OCI-LY3 (cell line): ENCODE results near the gene SETBP1.

ENCODE experiments used
- H2AFZ ChIP-seq: fragments of 200-600, 300-600 bp; shearing (Covaris generic); 2 replicates; pipeline ENCODE4 v1.6.0; 2014; ENCODE audit warnings: antibody characterized with exemption, low read depth, low read length
- H3K27ac ChIP-seq: fragments of 200-600, 300-600 bp; sonication (generic); 2 replicates; pipeline ENCODE4 v1.5.1; 2014; ENCODE audit warnings: mild to moderate bottlenecking, low read length, moderate library complexity, mixed read lengths
- H3K27me3 ChIP-seq: fragments of 200-600, 300-600 bp; sonication (generic); 2 replicates; pipeline ENCODE4 v1.6.1; 2014; ENCODE audit warnings: low read depth, low read length, mixed read lengths
- H3K36me3 ChIP-seq: fragments of 200-600, 300-600 bp; sonication (generic); replicated peaks from 2 replicates; pipeline ENCODE3; 2014; ENCODE audit warnings: low read depth, low read length, mixed read lengths
- H3K4me1 ChIP-seq: fragments of 300-600, 200-600 bp; sonication (generic); 2 replicates; pipeline ENCODE4 v1.6.1; 2014; ENCODE audit warnings: low read length, mixed read lengths
- H3K4me2 ChIP-seq: fragments of 200-600, 300-600 bp; sonication (generic); 2 replicates; pipeline ENCODE4 v1.6.1; 2014; ENCODE audit warnings: low read length, mixed read lengths
- H3K4me3 ChIP-seq: fragments of 300-600, 200-600 bp; sonication (generic); 2 replicates; pipeline ENCODE4 v1.5.1; 2014; ENCODE audit warnings: antibody characterized with exemption, mild to moderate bottlenecking, low read length, moderate library complexity
- H3K79me2 ChIP-seq: fragments of 300-600, 200-600 bp; shearing (Covaris generic); 2 replicates; pipeline ENCODE4 v1.6.1; 2014; ENCODE audit warnings: mild to moderate bottlenecking, low read length, mixed read lengths
- H3K9ac ChIP-seq: fragments of 300-600, 200-600 bp; shearing (Covaris generic); 2 replicates; pipeline ENCODE4 v1.6.0; 2014; ENCODE audit warnings: mild to moderate bottlenecking, low read length, moderate library complexity
- H3K9me3 ChIP-seq: fragments of 200-600, 300-600 bp; shearing (Covaris generic); 2 replicates; pipeline ENCODE4 v1.6.1; 2014; ENCODE audit warnings: low read length, mixed read lengths; ENCODE audit not compliant: insufficient read depth
- H4K20me1 ChIP-seq: fragments of 200-600, 300-600 bp; sonication (generic); 2 replicates; pipeline ENCODE4 v1.6.1; 2016; ENCODE audit warnings: low read length, mixed read lengths; ENCODE audit not compliant: insufficient read depth
- EZH2phosphoT487 ChIP-seq: fragments of 200-600 bp; shearing (Covaris generic); IDR thresholded peaks from 2 replicates; pipeline ENCODE4 v1.6.1; 2018; ENCODE audit warnings: antibody characterized with exemption, mixed run types, low read depth
- TF ChIP-seq, protein P1 (sequence below): fragments of 200-600, 300-600 bp; sonication (generic); IDR thresholded peaks from 2 replicates; pipeline ENCODE4 v1.5.1; 2014; ENCODE audit warnings: antibody characterized with exemption, low read length, low read depth

SETBP1 gene

DNA sequence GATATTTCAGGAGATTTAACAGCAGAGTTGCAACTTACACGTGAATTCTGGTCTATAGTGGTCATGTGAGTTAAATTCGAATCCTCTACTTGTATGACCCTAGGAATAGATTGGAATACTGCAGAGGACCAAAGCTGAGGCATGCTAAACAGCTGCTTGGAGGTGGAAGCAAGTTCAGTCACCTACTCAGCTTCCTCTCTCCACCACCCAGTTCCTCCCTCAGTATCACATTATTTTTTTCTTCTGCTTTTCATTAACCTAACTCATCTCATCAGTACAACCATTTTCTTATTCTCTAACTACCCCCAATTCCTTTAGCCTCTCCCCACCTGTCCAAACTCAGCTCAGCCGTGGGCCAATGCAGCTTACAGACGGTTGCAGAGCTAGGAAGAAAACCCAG is 385.5 kb downstream of the SETBP1 start:
- Histone ChIP-seq H3K27ac (no peak overlapping the region), H3K79me2 (no peaks in the 10 kb centered on the region), H3K4me2 (peak overlapping the region; percentile 11), H3K9me3 (no peaks in the 10 kb centered on the region), H3K4me1 (peaks cover 16% of the 10 kb centered on the region), H3K4me3 (no peak overlapping the region), H4K20me1 (no peaks in the 10 kb centered on the region), H2AFZ (no peak overlapping the region), H3K36me3 (peaks cover 7% of the 10 kb centered on the region), H3K27me3 (no peaks in the 10 kb centered on the region), H3K9ac (no peak overlapping the region)
- no peak for TF ChIP-seq EZH2phosphoT487
- TF ChIP-seq, protein P1, sequence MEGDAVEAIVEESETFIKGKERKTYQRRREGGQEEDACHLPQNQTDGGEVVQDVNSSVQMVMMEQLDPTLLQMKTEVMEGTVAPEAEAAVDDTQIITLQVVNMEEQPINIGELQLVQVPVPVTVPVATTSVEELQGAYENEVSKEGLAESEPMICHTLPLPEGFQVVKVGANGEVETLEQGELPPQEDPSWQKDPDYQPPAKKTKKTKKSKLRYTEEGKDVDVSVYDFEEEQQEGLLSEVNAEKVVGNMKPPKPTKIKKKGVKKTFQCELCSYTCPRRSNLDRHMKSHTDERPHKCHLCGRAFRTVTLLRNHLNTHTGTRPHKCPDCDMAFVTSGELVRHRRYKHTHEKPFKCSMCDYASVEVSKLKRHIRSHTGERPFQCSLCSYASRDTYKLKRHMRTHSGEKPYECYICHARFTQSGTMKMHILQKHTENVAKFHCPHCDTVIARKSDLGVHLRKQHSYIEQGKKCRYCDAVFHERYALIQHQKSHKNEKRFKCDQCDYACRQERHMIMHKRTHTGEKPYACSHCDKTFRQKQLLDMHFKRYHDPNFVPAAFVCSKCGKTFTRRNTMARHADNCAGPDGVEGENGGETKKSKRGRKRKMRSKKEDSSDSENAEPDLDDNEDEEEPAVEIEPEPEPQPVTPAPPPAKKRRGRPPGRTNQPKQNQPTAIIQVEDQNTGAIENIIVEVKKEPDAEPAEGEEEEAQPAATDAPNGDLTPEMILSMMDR = no peak

- Histone ChIP-seq H3K27me3 (no peaks in the 10 kb centered on the region), H2AFZ (no peak overlapping the region), H3K36me3 (peaks cover 7% of the 10 kb centered on the region), H3K4me3 (no peak overlapping the region), H3K27ac (no peak overlapping the region), H3K9ac (no peak overlapping the region), H3K79me2 (no peaks in the 10 kb centered on the region), H3K9me3 (no peaks in the 10 kb centered on the region), H3K4me2 (peak overlapping the region; percentile 11), H3K4me1 (peaks cover 16% of the 10 kb centered on the region), H4K20me1 (no peaks in the 10 kb centered on the region)
- TF ChIP-seq, protein P1 = no peak
- TF ChIP-seq EZH2phosphoT487 = no peak
These were observed 386.2 kb downstream of the SETBP1 start for GRCh38 chr18:45066886-45067285.

GRCh38 chr18:45068400-45069094 is 387.9 kb downstream of the SETBP1 start:
- TF ChIP-seq EZH2phosphoT487 = no peak
- TF ChIP-seq, protein P1 = no peak
- no peaks in the 10 kb centered on the region for H4K20me1 ChIP-seq

GRCh38 chr18:45069546-45069945 is 388.9 kb downstream of the SETBP1 start:
- Histone ChIP-seq H3K4me3 (no peak overlapping the region), H3K27me3 (no peaks in the 10 kb centered on the region)

More at GRCh38 chr18:45068400-45069094, 387.9 kb downstream of the SETBP1 start:
- H3K9me3 ChIP-seq = no peaks in the 10 kb centered on the region
- H2AFZ ChIP-seq = no peak overlapping the region
- H3K4me1 ChIP-seq = peaks cover 16% of the 10 kb centered on the region
- H3K4me2 ChIP-seq = no peak overlapping the region
- H3K36me3 ChIP-seq = peaks cover 7% of the 10 kb centered on the region
- H3K79me2 ChIP-seq = no peaks in the 10 kb centered on the region
- no peak overlapping the region for H3K9ac ChIP-seq
- H3K27ac ChIP-seq = no peak overlapping the region
- H3K27me3 ChIP-seq = no peaks in the 10 kb centered on the region
- H3K4me3 ChIP-seq = no peak overlapping the region

More at GRCh38 chr18:45069546-45069945, 388.9 kb downstream of the SETBP1 start:
- H3K4me1 ChIP-seq = peaks cover 16% of the 10 kb centered on the region
- no peaks in the 10 kb centered on the region for H4K20me1 ChIP-seq
- no peak overlapping the region for H3K27ac ChIP-seq
- H3K36me3 ChIP-seq = no peaks in the 10 kb centered on the region
- no peaks in the 10 kb centered on the region for H3K79me2 ChIP-seq
- H3K4me2 ChIP-seq = no peak overlapping the region
- no peaks in the 10 kb centered on the region for H3K9me3 ChIP-seq
- no peak overlapping the region for H3K9ac ChIP-seq
- no peak overlapping the region for H2AFZ ChIP-seq
- TF ChIP-seq, protein P1 = no peak
- no peak for TF ChIP-seq EZH2phosphoT487
